Measurements from ENCODE around the gene MED26.
A peak's percentile ranks its signal among the peaks of the same experiment; 100 is the strongest.

Gene MED26

GRCh38 chr19:16650821-16651220 is 22.8 kb upstream of the MED26 start:
- DNase-seq, result no peak

- no peak for DNase-seq
Measured at GRCh38 chr19:16649734-16650133, 21.7 kb upstream of the MED26 start.

- DNase-seq, result no peak
Measured at GRCh38 chr19:16645140-16645539, 17.1 kb upstream of the MED26 start.

GRCh38 chr19:16641695-16642094 is 13.7 kb upstream of the MED26 start:
- DNase-seq, result no peak

GRCh38 chr19:16640951-16641350 is 12.9 kb upstream of the MED26 start:
- DNase-seq, result no peak

- no peak for DNase-seq
Measured at GRCh38 chr19:16638666-16639065, 10.7 kb upstream of the MED26 start.

GRCh38 chr19:16637535-16637934 is 9.5 kb upstream of the MED26 start:
- DNase-seq, result no peak

DNA sequence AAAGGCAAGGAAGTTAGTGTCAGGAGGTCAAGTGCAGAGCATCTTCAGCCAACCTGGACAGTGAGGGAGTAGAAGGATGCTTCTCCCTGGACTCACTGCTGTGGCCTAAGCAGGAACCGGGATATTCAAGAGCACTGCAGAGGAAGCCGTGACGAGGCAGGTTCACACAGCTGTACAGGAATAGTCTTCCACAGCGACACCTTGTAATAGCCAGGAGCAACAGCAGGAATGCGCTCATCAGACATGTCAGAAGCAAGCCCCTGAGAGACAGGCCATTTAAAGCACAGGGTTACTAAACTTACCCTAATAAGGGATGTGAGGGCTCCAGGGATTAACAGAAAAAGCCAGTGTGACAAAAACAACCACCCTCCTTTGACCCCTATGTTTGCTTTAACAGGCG is 3.5 kb upstream of the MED26 start:
- no peak for DNase-seq

DNA sequence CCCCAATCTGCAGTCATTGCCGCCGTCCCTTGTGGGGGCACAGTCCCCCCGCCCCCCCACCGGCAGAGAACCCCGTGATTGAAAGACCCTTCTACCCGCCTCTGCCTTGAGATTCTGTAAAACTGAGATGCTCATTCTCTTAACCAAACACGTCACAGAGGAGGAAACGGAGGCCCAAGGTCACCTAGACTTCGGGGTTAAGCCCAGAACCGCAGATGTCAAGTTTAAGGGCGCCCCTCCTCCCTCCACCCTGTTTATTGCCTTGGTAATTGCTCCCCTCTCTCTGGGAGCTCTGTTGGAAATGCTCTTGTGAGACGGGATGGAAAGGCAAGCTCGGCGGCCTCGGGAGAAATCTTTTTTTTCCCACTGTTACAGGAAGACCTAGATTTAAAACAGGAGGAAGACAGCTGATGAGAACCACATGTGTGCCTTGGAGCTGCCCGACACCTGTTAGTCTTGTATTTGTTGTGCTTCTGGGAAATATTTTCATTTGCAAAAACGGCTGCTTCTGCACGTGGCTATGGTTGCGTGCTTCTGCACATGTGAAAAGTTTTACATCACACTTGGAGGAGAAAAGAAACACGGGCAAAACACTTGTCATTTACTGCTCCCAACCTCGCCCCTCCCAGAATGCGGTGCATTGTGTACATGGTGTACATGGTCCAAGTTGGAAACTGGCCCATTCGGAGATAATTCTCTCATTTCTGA is 1.1 kb upstream of the MED26 start:
- DNase-seq, result peak; percentile 14

GRCh38 chr19:16627928-16628182 is 149 bp downstream of the MED26 start:
- no peak for DNase-seq

DNA sequence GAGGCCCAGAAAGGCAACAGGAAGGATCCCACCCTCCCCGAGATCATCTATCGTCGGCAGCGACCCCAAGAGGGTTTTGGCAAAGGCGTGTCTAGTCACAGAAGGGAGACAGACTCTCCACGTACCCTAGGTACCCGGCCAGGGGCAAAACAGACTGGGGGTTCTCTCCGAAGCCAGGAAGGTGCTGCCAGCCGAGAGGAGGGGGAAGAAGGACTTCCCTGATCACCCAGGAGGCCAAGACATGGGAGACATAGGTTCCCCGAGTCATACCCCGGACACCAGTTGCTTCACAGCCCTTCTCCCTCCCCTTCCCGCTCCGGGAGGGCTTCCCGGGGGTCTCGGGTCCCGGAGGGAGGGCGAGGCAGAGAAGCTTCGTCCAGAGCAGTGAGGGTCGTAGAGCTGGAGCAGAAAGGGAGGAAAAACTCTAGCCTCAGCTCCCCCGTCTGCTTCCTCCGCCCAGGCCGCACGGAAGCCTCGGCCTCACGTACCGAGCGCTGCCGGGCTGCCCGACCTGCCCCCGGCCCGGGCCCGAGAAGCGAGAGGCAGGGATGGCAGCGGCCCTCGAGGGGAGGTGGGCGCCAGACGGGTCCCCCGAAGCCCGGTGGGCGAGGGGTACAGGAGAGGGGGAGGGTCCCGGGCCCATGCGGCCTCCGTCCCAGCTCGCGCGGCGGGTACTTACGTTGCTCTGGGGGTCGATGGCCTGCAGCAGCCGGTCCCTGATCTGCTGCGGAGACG is 644 bp downstream of the MED26 start:
- DNase-seq, result no peak

GRCh38 chr19:16626796-16627192 is 1.2 kb downstream of the MED26 start:
- no peak for DNase-seq

DNA sequence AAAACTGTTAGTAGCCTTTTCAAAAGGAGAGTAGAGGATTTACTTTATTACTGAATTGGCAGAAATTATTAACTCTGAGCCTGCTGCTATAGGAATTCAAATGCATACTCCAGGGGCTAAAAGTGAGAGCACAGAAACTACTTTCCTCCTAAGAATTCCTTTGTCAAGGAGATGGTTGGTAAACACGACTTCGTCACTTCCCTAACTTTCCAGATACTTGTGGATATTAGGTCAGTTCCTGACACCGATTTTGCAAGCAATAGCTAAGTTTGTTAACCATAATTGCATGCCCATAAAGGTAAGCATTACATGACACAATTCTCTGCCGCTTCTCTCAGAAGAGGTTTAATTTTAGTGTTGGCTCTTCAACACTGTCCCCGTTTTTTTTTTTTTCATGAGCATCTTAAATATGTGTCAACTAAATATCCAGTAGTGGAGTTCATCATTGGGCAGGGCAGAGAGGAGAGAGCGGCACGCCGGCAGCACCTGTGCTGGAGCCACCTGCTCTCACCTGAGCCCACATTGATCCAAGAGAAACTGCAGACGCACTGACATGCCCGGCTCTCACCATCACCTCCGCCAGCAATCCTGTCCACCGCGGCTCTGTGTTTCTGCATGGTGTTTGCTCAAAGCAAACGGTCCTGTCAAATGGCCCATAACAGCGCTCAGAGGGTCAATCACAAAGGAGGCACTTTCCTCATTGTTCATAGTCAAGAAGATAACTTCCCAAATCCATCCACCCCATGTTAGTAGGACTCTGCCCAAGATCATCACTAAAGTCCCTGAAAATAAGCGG is 2.6 kb downstream of the MED26 start:
- DNase-seq, result no peak

GRCh38 chr19:16624236-16624635 is 3.8 kb downstream of the MED26 start:
- DNase-seq, result no peak

DNA sequence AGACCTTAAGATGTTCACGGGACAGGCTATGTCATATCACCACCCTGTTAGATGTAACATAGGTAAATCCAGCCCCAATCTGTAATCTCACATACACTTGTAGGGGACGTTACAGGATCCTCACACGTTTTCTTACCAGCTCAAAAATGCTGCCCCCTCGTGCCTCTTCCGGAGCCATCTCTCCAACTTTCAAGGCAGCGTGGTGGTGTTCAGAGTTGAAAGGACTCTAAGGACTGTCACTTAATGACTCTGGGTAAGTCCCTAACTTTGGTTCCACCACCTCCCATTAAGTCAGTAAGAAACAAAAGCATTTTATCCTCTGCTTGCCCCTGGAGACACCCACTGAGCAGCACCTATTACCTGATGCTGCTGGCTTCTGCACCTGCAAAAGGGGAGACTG is 4.4 kb downstream of the MED26 start:
- DNase-seq, result no peak

- no peak for DNase-seq
Measured at GRCh38 chr19:16623066-16623465, 4.9 kb downstream of the MED26 start.

DNA sequence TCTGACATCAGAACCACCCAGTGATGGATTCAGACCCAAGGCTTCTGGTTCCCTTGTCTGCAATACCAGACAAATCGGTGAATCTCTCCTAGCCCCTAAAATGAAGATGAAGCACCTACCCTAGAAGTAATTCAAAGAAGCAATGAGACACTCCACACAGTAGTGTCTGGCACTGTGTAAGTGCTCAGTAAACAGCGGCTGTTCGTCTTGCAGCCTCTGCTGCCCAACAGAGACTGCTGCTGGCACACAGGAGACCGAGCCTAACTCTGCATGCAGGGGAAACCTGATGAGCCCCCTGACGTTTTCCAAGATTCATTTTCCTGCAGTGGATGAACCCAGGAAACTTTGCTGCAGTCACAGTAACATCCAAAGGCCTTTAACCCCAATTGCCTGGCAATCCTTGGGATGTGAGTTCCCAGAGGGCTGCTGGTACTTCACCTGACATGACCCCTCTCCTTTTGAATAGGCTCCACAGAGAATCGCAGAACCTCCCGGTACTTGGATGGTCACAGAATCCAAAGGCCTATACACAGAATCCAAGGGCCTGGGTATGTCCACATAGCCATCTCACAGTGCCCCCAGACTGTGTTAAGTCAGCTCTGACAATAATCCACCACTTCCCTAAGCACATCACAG is 6.7 kb downstream of the MED26 start:
- DNase-seq, result no peak

DNA sequence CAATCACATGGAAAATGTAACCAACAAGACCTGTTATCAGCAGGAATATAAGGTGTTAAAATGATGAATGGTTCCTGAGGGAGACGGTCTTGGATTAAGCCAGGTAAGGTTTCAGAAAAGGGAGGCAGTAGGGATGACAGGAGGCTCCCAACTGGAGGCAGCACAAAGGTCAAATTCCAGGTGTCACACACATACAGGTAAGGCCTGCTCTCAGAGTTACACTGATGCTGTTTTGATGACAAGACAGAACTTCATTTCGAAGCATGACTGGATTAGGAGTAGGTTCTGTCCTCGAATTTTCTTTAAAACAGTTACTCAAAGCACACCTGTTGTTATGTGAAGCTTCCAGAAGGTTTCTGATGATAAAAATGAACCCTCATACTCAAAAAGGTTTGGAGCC is 7.4 kb downstream of the MED26 start:
- no peak for DNase-seq

DNA sequence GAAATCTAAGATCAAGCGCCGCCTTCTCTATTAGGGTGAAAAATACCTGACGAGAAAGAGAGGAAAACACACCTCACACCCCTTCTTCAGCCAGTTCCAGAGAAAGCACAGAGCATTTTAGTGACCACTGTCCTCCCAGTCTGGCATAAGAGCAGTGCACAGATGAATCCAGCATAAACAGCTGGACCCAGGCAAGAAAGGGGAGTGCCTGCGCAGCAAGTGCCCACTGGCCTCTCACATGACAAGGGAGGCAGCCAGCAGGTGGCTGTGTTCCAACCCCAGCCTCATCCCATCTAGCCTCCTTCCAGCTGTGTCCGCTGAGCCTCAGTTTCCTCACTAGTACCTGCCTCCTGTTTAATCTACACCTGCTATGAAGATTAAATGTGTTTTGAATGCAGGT is 8.0 kb downstream of the MED26 start:
- DNase-seq, result no peak

DNA sequence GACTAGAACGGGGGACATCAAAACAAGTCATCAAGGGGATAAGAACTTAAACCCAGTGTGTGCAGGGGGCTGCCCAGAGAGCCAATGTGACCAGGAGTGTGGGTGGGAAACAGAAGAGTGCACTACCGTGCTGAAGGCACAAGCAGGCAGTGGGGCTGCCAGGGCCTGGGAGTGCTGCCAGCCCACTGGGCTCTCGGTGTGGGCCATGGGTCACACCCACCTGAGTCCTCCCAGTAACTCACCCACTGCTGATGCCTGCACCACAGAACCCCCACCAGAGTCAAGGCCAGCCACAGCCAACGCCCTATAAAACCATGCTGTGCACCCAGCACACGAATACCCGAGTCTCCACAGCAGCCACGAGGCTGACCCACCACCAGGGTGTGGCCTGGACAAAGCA is 8.5 kb downstream of the MED26 start:
- DNase-seq, result no peak

- DNase-seq, result no peak
Measured at GRCh38 chr19:16618248-16618647, 9.8 kb downstream of the MED26 start.

- DNase-seq, result no peak
Measured at GRCh38 chr19:16615808-16616207, 12.2 kb downstream of the MED26 start.

GRCh38 chr19:16614941-16615340 is 13.1 kb downstream of the MED26 start:
- no peak for DNase-seq

DNA sequence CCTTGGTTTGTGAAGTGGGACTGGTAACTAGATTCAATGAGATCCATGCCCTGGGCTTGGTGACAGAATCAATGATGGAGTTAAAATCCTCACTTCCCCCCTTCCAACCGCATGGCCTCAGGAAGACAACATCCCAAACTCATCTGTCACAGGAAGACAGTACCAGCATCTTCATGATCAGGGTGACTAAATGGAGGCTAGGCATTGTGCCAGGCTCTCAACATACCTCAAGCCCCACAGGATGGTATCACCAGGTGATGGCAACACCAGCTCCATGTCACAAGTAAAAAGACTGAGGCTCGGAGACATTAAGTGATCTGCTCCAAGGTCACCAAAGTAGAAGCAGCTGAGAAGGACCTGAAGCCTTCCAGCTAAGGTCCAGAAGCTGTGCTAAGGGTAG is 14.2 kb downstream of the MED26 start:
- no peak for DNase-seq
